Smooth muscle cell (in vitro differentiated cells): ENCODE measurements around the gene SCRN2. TPM values are rescaled to one million over a fixed set of nuclear protein-coding genes. Genes with fewer than 3 reads are reported as not detected.
A peak's percentile ranks its signal among the peaks of the same experiment; 100 is the strongest.

ENCODE experiments used
- DNase-seq: peaks from one replicate; lab custom pipeline; 2025; ENCODE audit not compliant: unreplicated experiment; lab: John Stamatoyannopoulos, UW
- H2AFZ ChIP-seq: fragments of 200-600 bp; sonication (generic); 2 replicates; pipeline ENCODE4 v1.6.0; 2016; ENCODE audit warnings: antibody characterized with exemption, low read depth, mild to moderate bottlenecking
- H3F3A ChIP-seq: fragments of 200-600 bp; sonication (generic); 2 replicates; pipeline ENCODE4 v1.6.0; 2017; ENCODE audit warnings: antibody characterized with exemption, low read depth
- H3K27ac ChIP-seq: fragments of 200-600 bp; sonication (generic); 2 replicates; pipeline ENCODE4 v1.5.1; 2016; ENCODE audit warnings: low read depth, mild to moderate bottlenecking
- H3K27me3 ChIP-seq: fragments of 200-600 bp; sonication (generic); 2 replicates; pipeline ENCODE4 v1.6.1; 2016; ENCODE audit warnings: low read depth, mild to moderate bottlenecking
- H3K36me3 ChIP-seq: fragments of 200-600 bp; sonication (generic); 2 replicates; pipeline ENCODE4 v1.5.1; 2016; ENCODE audit warnings: low read depth
- H3K4me1 ChIP-seq: fragments of 200-600 bp; sonication (generic); 2 replicates; pipeline ENCODE4 v1.5.1; 2016; ENCODE audit warnings: low read depth
- H3K4me2 ChIP-seq: fragments of 200-600 bp; sonication (generic); 2 replicates; pipeline ENCODE4 v1.6.0; 2016; ENCODE audit warnings: mild to moderate bottlenecking
- H3K4me3 ChIP-seq: fragments of 200-600 bp; sonication (generic); 2 replicates; pipeline ENCODE4 v1.5.1; 2016; ENCODE audit warnings: mild to moderate bottlenecking
- H3K79me2 ChIP-seq: fragments of 200-600 bp; sonication (generic); 2 replicates; pipeline ENCODE4 v1.6.0; 2016; ENCODE audit warnings: low read depth, mild to moderate bottlenecking
- H3K9ac ChIP-seq: fragments of 200-600 bp; sonication (generic); 2 replicates; pipeline ENCODE4 v1.6.0; 2016; ENCODE audit warnings: low read depth
- H3K9me3 ChIP-seq: fragments of 200-600 bp; sonication (generic); replicated peaks from 2 replicates; pipeline ENCODE4 v1.5.1; 2016; ENCODE audit warnings: low read depth
- H4K20me1 ChIP-seq: fragments of 200-600 bp; sonication (generic); 2 replicates; pipeline ENCODE4 v1.6.0; 2016; ENCODE audit warnings: low read depth
- CTCF ChIP-seq: fragments of 200-600 bp; sonication (generic); IDR thresholded peaks from 2 replicates; pipeline ENCODE4 v1.5.1; 2017; ENCODE audit warnings: borderline replicate concordance, mild to moderate bottlenecking, antibody characterized with exemption; ENCODE audit not compliant: insufficient read depth, poor library complexity, severe bottlenecking
- WGBS: methylation state at CpG from one replicate; pipeline ENCODE4 v1.1.7; 2016; ENCODE audit warnings: low lambda C conversion rate; 5-methylcytosine and 5-hydroxymethylcytosine counted together
- polyA plus RNA-seq: library from polyadenylated mRNA; unstranded; fragments of >200 nt; fragmentation: Nextera tagmentation; extraction: Ambion mirVana; gene quantifications from 2 replicates; pipeline ENCODE4 v1.2.1, GENCODE V29; 2016
- total RNA-seq: library from RNA; depleted of rRNA; stranded (reverse); fragments of >200 nt; gene quantifications from 2 replicates; pipeline ENCODE4 v1.2.3, GENCODE V29; 2014

SCRN2 gene
- total and polyA plus RNA-seq, 2 experiments from 2014 or later = 16.0 to 49.4 TPM

- WGBS = 13% methylated on average over 2 of the region's 2 CpGs
- Histone ChIP-seq H3K4me2 (peak overlapping the region; percentile 74), H3K9ac (peak overlapping the region; percentile 88), H3K4me1 (peaks cover 26% of the 10 kb centered on the region), H3K27ac (peak overlapping the region; percentile 98), H3K36me3 (no peaks in the 10 kb centered on the region), H3K79me2 (no peaks in the 10 kb centered on the region), H3K4me3 (no peak overlapping the region), H4K20me1 (no peaks in the 10 kb centered on the region), H3K9me3 (no peaks in the 10 kb centered on the region), H2AFZ (no peak overlapping the region), H3F3A (peaks cover 23% of the 10 kb centered on the region), H3K27me3 (no peaks in the 10 kb centered on the region)
- DNase-seq = no peak
- TF ChIP-seq CTCF = no peak
Measured at GRCh38 chr17:47879028-47879585, 38.0 kb upstream of the SCRN2 start.

GRCh38 chr17:47878203-47879027 lies 37.3 kb upstream of the SCRN2 start:
- no peak for DNase-seq
- Histone ChIP-seq H4K20me1 (no peaks in the 10 kb centered on the region), H3K9ac (peak overlapping the region; percentile 88), H3K4me3 (no peak overlapping the region), H3K4me2 (peak overlapping the region; percentile 74), H3K79me2 (no peaks in the 10 kb centered on the region), H3F3A (peaks cover 23% of the 10 kb centered on the region), H3K27ac (peak overlapping the region; percentile 98), H2AFZ (no peak overlapping the region), H3K9me3 (no peaks in the 10 kb centered on the region), H3K27me3 (no peaks in the 10 kb centered on the region), H3K4me1 (peaks cover 26% of the 10 kb centered on the region), H3K36me3 (no peaks in the 10 kb centered on the region)
- TF ChIP-seq CTCF = no peak
- 28% methylated on average over 10 of the region's 10 CpGs for WGBS

- Histone ChIP-seq H3K36me3 (no peaks in the 10 kb centered on the region), H3F3A (peaks cover 21% of the 10 kb centered on the region), H3K9me3 (no peaks in the 10 kb centered on the region), H3K9ac (peak overlapping the region; percentile 88), H3K79me2 (no peaks in the 10 kb centered on the region), H2AFZ (no peak overlapping the region), H3K4me3 (no peak overlapping the region), H3K27me3 (no peaks in the 10 kb centered on the region), H4K20me1 (no peaks in the 10 kb centered on the region), H3K4me2 (peak overlapping the region; percentile 74), H3K4me1 (peaks cover 36% of the 10 kb centered on the region), H3K27ac (peak overlapping the region; percentile 98)
- no peak for TF ChIP-seq CTCF
- no peak for DNase-seq
- 8% methylated on average over 9 of the region's 9 CpGs for WGBS
Measured at GRCh38 chr17:47877368-47878034, 36.4 kb upstream of the SCRN2 start.
